T-cell (primary cell): ENCODE data around the gene LRRTM4. TPM values are rescaled to one million over a fixed set of nuclear protein-coding genes. Genes with fewer than 3 reads are reported as not detected.

Experiments
- ATAC-seq, 4 experiments: fragments of 200-7000 bp in 3 of 4; fragments of 150-1000 bp in 1 of 4; cut with Tn5 transposase; replicated peaks in 1 of 4; 1 replicate in 3 of 4; 2 replicates in 1 of 4; pipeline ENCODE4 v1.10.0; 2021; ENCODE audit warnings: moderate library complexity in 3 of 4, mild to moderate bottlenecking in 2 of 4, moderate number of reproducible peaks in 1 of 4
- CTCF ChIA-PET, 2 donors: fragments of 300-600 bp; sonication (Branson Sonifier 250); formaldehyde crosslinking; loops; one replicate each; lab custom pipeline; 2022; ENCODE audit warnings: antibody characterized with exemption in 2 of 2; lab: Charles Lee
- POLR2A ChIA-PET, 2 donors: fragments of 300-600 bp; sonication (Branson Sonifier 250); formaldehyde crosslinking; loops; one replicate each; lab custom pipeline; 2022; ENCODE audit warnings: antibody characterized with exemption in 2 of 2; lab: Charles Lee
- DNase-seq, 35 experiments: peaks; one replicate each; pipeline versions ENCODE4 v3.0.0 to v3.0.0-alpha.2; 2013 to 2023
- H3K27ac ChIP-seq: one replicate; pipeline ENCODE4 v1.5.1; 2013; ENCODE audit warnings: low read length
- H3K27me3 ChIP-seq, 2 experiments: replicated peaks in 1 of 2; 1 replicate in 1 of 2; 2 replicates in 1 of 2; pipeline versions ENCODE4 v1.6.1 to v1.7.0; 2013; ENCODE audit warnings: low read length in 1 of 2, mixed read lengths in 1 of 2; ENCODE audit not compliant: control insufficient read depth in 2 of 2, insufficient read depth in 2 of 2; ENCODE audit errors: extremely low read depth in 1 of 2
- H3K36me3 ChIP-seq, 2 donors: 1 replicate in 1 of 2; 2 replicates in 1 of 2; pipeline versions ENCODE4 v1.6.1 to v1.7.0; 2013; ENCODE audit warnings: low read length in 1 of 2; ENCODE audit not compliant: control insufficient read depth in 2 of 2, insufficient read depth in 1 of 2; ENCODE audit errors: extremely low read depth in 1 of 2
- H3K4me1 ChIP-seq, 2 experiments: 1 replicate in 1 of 2; 2 replicates in 1 of 2; pipeline versions ENCODE4 v1.6.1 to v1.7.0; 2013; ENCODE audit warnings: low read length in 2 of 2, mixed read lengths in 1 of 2; ENCODE audit not compliant: insufficient read depth in 2 of 2, control insufficient read depth in 1 of 2; ENCODE audit errors: extremely low read depth in 1 of 2
- H3K4me3 ChIP-seq, 2 donors: 1 replicate in 1 of 2; 2 replicates in 1 of 2; pipeline versions ENCODE4 v1.5.1 to v1.7.0; 2013; ENCODE audit warnings: mild to moderate bottlenecking in 2 of 2, low read length in 1 of 2, moderate library complexity in 1 of 2; ENCODE audit not compliant: control insufficient read depth in 1 of 2; ENCODE audit errors: extremely low read depth in 1 of 2
- H3K9me3 ChIP-seq: 2 replicates; pipeline ENCODE4 v1.7.0; 2013
- H3K27ac Mint-ChIP-seq, 2 donors: one replicate each; pipeline ENCODE4 v1.8.0; 2020 to 2021; ENCODE audit warnings: mild to moderate bottlenecking in 2 of 2, mixed read lengths in 2 of 2
- H3K27me3 Mint-ChIP-seq, 2 donors: one replicate each; pipeline ENCODE4 v1.8.0; 2021 to 2022; ENCODE audit warnings: mixed read lengths in 2 of 2
- H3K36me3 Mint-ChIP-seq: one replicate; pipeline ENCODE4 v1.8.0; 2021; ENCODE audit warnings: mixed read lengths
- H3K4me1 Mint-ChIP-seq, 3 donors: one replicate each; pipeline ENCODE4 v1.8.0; 2020 to 2022; ENCODE audit warnings: mixed read lengths in 3 of 3, mild to moderate bottlenecking in 1 of 3
- H3K4me3 Mint-ChIP-seq, 3 donors: one replicate each; pipeline ENCODE4 v1.8.0; 2020 to 2022; ENCODE audit warnings: mild to moderate bottlenecking in 3 of 3, mixed read lengths in 3 of 3, moderate library complexity in 3 of 3
- H3K9me3 Mint-ChIP-seq, 3 donors: one replicate each; pipeline ENCODE4 v1.8.0; 2020 to 2022; ENCODE audit warnings: mixed read lengths in 3 of 3
- WGBS: methylation state at CpG from one replicate; pipeline ENCODE4 v1.1.5; 2013; ENCODE audit warnings: missing lambda C conversion rate; ENCODE audit not compliant: insufficient coverage; 5-methylcytosine and 5-hydroxymethylcytosine counted together
- total RNA-seq, 35 experiments: library from RNA in 6 of 35; stranded (reverse) in 6 of 35; fragments of 120-200 nt in 1 of 35; gene quantifications; one replicate each; pipeline versions ENCODE4 v1.2.1 to v1.2.4 and lab custom pipeline; 2013 to 2026

LRRTM4 gene
- total RNA-seq, 5 donors from 2014 or later (not counting 1 experiment from before 2014, with no cell fraction given), result not detected

DNA sequence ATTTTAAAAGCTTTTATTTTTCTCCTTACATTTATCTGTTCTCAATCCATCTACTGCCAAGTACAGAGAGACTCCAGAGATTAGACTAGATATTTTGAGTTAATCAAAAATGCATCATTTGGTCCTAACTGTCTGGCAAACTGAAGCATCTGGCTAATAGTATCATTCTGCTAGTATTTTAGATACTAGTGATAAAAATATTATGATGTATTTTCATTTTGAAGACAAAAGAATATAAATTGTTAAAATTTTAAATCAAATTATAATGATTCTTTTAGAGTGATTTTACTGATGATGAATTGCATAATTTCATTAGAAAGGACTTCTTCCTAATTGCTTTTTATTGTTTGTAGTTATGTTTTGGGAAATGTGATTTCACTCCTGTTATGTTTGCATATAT, 584.0 kb downstream of the LRRTM4 start:
- H3K4me1 ChIP-seq, result no peaks in the 10 kb centered on the region
- no peak for ATAC-seq
- no peak overlapping the region for H3K27ac Mint-ChIP-seq

DNA sequence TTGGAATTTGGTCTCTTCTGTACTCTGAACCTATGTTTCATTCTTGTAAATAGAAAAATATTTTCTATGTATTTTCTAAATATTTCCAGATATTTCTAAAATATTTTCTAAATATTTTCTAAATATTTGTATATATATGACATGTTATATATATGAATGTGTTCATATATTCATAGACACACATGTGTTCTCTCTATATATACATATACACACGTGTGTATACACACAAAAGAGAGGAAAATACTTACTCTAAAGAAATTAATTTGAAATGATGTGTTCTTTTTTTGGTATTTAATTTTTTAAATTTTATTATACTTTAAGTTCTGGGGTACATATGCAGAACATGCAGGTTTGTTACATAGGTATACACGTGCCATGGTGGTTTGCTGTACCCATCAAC, 589.6 kb downstream of the LRRTM4 start:
- no peaks in the 10 kb centered on the region for H3K27me3 Mint-ChIP-seq
- H3K36me3 Mint-ChIP-seq, result no peaks in the 10 kb centered on the region
- WGBS, result no CpG with 5 or more reads among the region's 2 CpGs
- Histone ChIP-seq H3K27ac (no peak overlapping the region), H3K4me3 (no peak overlapping the region), H3K4me1 (no peaks in the 10 kb centered on the region), H3K9me3 (no peaks in the 10 kb centered on the region), H3K36me3 (no peaks in the 10 kb centered on the region), H3K27me3 (no peaks in the 10 kb centered on the region)
- H3K4me3 Mint-ChIP-seq, result no peak overlapping the region
- H3K9me3 Mint-ChIP-seq, result peaks cover 3 to 15% (median 8%) of the 10 kb centered on the region in 3 donors
- no peaks in the 10 kb centered on the region for H3K4me1 Mint-ChIP-seq
- CTCF ChIA-PET, result no interaction called here
- ATAC-seq (no peak), DNase-seq (no peak)
- H3K27ac Mint-ChIP-seq, result no peak overlapping the region
- POLR2A ChIA-PET, result no interaction called here

More for the DNA sequence above, 584.0 kb downstream of the LRRTM4 start:
- no peak overlapping the region for H3K27ac ChIP-seq
- no peaks in the 10 kb centered on the region for H3K27me3 ChIP-seq
- Mint-ChIP-seq H3K4me3 (no peak overlapping the region), H3K9me3 (peaks cover 0 to 8% (median 6%) of the 10 kb centered on the region in 3 donors), H3K4me1 (no peaks in the 10 kb centered on the region), H3K27me3 (no peaks in the 10 kb centered on the region), H3K36me3 (no peaks in the 10 kb centered on the region)
- ChIA-PET CTCF (no interaction called here), POLR2A (no interaction called here)
- DNase-seq, result no peak
- H3K4me3 ChIP-seq, result no peak overlapping the region
- no peaks in the 10 kb centered on the region for H3K36me3 ChIP-seq
- no peaks in the 10 kb centered on the region for H3K9me3 ChIP-seq

DNA sequence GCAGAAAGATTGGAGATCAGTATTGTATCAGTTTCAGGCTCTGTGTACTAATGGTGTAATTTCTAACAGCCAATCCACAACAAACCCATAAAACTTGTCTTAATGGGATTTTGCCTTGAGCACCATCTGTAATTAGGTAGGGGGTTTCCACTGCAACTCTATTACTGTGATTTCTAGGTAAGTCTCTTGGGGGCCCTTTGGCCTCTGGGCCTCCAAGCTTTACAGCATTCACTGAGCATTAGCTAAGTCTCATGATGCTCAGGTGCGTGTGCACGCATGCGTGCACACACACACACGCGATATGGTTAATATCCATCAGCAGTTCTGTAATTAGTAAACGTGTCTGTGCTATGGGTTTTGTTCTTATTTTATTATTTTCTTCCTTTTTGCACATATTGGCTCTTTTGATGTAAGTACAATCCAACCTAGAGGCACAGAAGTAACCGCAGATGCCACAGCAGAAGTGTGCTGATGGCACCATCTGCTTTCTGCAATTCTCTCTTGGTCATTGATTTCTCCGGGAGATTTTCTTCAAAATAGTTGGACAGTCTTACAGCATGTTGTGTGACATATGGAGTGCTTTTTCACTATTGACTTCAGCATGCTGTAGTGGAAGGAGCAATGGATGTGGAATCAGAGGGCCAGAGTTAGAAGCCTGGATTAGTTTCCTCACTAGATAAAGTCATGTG, 592.0 kb downstream of the LRRTM4 start:
- no peak overlapping the region for H3K27ac ChIP-seq
- ChIA-PET CTCF (no interaction called here), POLR2A (no interaction called here)
- Mint-ChIP-seq H3K9me3 (peaks cover 3 to 18% (median 8%) of the 10 kb centered on the region in 3 donors), H3K4me1 (no peaks in the 10 kb centered on the region), H3K27ac (no peak overlapping the region), H3K27me3 (no peaks in the 10 kb centered on the region), H3K4me3 (no peak overlapping the region), H3K36me3 (no peaks in the 10 kb centered on the region)
- H3K9me3 ChIP-seq, result no peaks in the 10 kb centered on the region
- ATAC-seq, result no peak
- WGBS, result 89% methylated on average over 2 of the region's 8 CpGs
- no peaks in the 10 kb centered on the region for H3K4me1 ChIP-seq
- H3K4me3 ChIP-seq, result no peak overlapping the region
- no peaks in the 10 kb centered on the region for H3K27me3 ChIP-seq
- DNase-seq, result no peak
- no peaks in the 10 kb centered on the region for H3K36me3 ChIP-seq

DNA sequence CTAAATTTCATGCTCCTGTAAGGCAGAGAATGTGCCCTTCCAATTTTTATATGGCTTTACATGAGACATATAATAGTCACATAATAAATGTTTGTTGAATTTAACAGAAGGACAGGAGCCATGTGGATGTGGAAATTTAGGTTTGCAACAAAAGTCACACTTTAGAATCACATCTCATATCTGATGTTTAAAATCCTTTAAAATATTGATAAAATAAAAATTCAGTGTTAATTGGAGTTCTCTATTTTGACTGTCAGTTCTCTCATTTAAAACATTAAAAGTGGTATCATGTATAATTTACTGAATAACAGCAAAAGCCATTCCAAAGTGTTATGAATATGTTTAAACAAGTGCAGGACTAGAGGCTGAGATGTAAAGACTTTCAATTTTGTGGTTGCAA, 594.1 kb downstream of the LRRTM4 start:
- Histone ChIP-seq H3K27ac (no peak overlapping the region), H3K9me3 (no peaks in the 10 kb centered on the region), H3K4me3 (no peak overlapping the region), H3K27me3 (no peaks in the 10 kb centered on the region), H3K4me1 (no peaks in the 10 kb centered on the region), H3K36me3 (no peaks in the 10 kb centered on the region)
- DNase-seq (no peak), ATAC-seq (no peak)
- CTCF ChIA-PET, result no interaction called here
- POLR2A ChIA-PET, result no interaction called here
- no peak overlapping the region for H3K27ac Mint-ChIP-seq
- H3K36me3 Mint-ChIP-seq, result no peaks in the 10 kb centered on the region
- no peak overlapping the region for H3K4me3 Mint-ChIP-seq
- peaks cover 7 to 15% (median 9%) of the 10 kb centered on the region in 3 donors for H3K9me3 Mint-ChIP-seq
- H3K27me3 Mint-ChIP-seq, result no peaks in the 10 kb centered on the region
- no peaks in the 10 kb centered on the region for H3K4me1 Mint-ChIP-seq

DNA sequence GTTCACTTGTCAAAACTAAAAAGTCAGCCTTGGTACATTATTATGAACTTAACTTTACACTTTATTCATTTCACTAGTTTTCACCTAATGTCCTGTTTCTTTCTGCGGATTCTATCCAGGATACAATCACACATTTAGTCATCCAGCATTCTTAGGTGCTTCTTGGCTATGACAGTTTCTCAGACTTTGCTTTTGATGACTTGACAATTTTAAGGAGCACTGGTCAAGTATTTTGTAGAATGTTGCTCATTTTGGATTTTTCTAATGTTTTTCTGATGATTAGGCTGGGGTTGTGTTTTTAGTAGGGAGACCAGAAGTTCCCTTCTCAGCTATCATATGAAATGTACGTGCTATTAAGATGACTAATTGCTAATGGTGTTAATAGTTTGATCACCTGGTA, 601.2 kb downstream of the LRRTM4 start:
- Histone ChIP-seq H3K36me3 (no peaks in the 10 kb centered on the region), H3K9me3 (no peaks in the 10 kb centered on the region), H3K4me1 (no peaks in the 10 kb centered on the region), H3K27ac (no peak overlapping the region), H3K27me3 (no peaks in the 10 kb centered on the region), H3K4me3 (no peak overlapping the region)
- ChIA-PET CTCF (no interaction called here), POLR2A (no interaction called here)
- ATAC-seq, result no peak
- Mint-ChIP-seq H3K9me3 (peaks cover 7 to 16% (median 11%) of the 10 kb centered on the region in 3 donors), H3K27me3 (no peaks in the 10 kb centered on the region), H3K4me3 (no peak overlapping the region), H3K27ac (no peak overlapping the region), H3K4me1 (no peaks in the 10 kb centered on the region), H3K36me3 (no peaks in the 10 kb centered on the region)
- WGBS, result no CpG with 5 or more reads among the region's 2 CpGs
- DNase-seq, result no peak

DNA sequence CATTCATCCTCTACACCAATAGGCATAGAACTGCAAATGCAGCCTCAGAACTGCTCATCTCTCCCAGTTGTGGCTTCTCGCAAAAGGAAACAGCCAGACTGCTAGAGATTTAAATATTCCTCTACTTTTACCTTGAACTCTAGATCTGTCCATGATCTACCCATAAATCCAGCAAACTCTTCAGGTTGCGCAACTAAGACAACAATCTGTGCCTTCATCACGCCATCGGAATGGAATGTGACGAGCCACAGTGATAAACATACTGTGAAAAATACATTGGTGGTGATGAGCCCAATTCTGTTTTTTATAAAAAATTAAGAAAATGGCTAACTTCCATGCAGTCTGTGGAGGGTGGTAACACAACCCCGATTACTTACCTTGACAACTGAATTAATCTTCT, 626.7 kb downstream of the LRRTM4 start:
- DNase-seq (no peak), ATAC-seq (no peak)
- no peak overlapping the region for H3K27ac Mint-ChIP-seq
- H3K4me1 Mint-ChIP-seq, result no peaks in the 10 kb centered on the region
- Histone ChIP-seq H3K4me1 (no peaks in the 10 kb centered on the region), H3K4me3 (no peak overlapping the region), H3K9me3 (no peaks in the 10 kb centered on the region), H3K27me3 (no peaks in the 10 kb centered on the region), H3K27ac (no peak overlapping the region), H3K36me3 (no peaks in the 10 kb centered on the region)
- H3K27me3 Mint-ChIP-seq, result no peaks in the 10 kb centered on the region
- H3K4me3 Mint-ChIP-seq, result no peak overlapping the region
- peaks cover 11 to 15% (median 13%) of the 10 kb centered on the region in 3 donors for H3K9me3 Mint-ChIP-seq
- WGBS, result 82% methylated on average over 3 of the region's 6 CpGs
- H3K36me3 Mint-ChIP-seq, result no peaks in the 10 kb centered on the region
- ChIA-PET POLR2A (no interaction called here), CTCF (no interaction called here)

DNA sequence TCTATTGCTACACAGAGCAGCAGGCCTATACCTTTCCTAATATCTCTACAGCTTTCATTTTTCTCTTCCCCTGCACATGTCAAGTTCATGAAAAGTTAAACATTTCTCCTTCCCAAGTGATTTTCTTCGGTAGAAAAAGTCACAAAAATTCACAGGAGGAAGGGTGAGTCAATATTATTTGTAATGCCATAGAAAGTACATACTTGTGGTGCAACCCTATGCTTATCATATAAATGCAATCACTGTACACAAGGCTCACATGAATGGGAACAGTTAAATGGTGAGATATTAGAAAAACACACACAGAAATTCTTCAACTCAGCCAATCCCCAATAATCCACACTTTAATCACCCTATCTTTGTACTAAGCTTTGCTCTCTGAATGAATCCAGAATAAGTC, 651.6 kb downstream of the LRRTM4 start:
- CTCF ChIA-PET, result no interaction called here
- no peak overlapping the region for H3K27ac Mint-ChIP-seq

More for the DNA sequence above, 651.6 kb downstream of the LRRTM4 start:
- Histone ChIP-seq H3K27ac (no peak overlapping the region), H3K4me1 (no peaks in the 10 kb centered on the region), H3K9me3 (no peaks in the 10 kb centered on the region), H3K36me3 (no peaks in the 10 kb centered on the region), H3K27me3 (no peaks in the 10 kb centered on the region), H3K4me3 (no peak overlapping the region)
- peaks cover 6 to 22% (median 16%) of the 10 kb centered on the region in 3 donors for H3K9me3 Mint-ChIP-seq
- no CpG with 5 or more reads among the region's 1 CpG for WGBS
- H3K27me3 Mint-ChIP-seq, result no peaks in the 10 kb centered on the region
- DNase-seq (no peak), ATAC-seq (no peak)
- no peaks in the 10 kb centered on the region for H3K36me3 Mint-ChIP-seq
- no peaks in the 10 kb centered on the region for H3K4me1 Mint-ChIP-seq
- POLR2A ChIA-PET, result no interaction called here
- H3K4me3 Mint-ChIP-seq, result no peak overlapping the region
